ENCODE results near the gene AFAP1L2.
A peak's percentile ranks its signal among the peaks of the same experiment; 100 is the strongest.

Gene AFAP1L2

DNA sequence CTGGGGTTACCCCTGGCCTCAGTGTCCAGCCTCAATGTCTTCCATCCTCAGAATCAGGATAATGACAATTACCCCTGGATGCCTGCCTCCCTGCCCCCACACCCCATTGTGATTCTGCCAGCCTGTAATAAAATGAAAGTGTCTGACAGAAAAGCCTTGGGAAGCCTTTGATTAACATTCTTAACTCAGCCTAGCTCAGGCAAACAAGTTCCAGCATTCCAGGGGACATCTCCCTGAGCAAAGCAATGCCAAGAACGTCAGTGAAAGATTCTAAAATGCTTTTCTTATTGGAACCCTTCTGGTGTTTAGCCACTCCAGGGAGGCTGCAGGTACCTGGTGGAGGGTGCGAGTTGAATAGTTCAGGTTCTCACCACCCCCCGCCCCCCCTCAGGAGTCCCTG, 18.7 kb downstream of the AFAP1L2 start:
- TF ChIP-seq, protein P1, sequence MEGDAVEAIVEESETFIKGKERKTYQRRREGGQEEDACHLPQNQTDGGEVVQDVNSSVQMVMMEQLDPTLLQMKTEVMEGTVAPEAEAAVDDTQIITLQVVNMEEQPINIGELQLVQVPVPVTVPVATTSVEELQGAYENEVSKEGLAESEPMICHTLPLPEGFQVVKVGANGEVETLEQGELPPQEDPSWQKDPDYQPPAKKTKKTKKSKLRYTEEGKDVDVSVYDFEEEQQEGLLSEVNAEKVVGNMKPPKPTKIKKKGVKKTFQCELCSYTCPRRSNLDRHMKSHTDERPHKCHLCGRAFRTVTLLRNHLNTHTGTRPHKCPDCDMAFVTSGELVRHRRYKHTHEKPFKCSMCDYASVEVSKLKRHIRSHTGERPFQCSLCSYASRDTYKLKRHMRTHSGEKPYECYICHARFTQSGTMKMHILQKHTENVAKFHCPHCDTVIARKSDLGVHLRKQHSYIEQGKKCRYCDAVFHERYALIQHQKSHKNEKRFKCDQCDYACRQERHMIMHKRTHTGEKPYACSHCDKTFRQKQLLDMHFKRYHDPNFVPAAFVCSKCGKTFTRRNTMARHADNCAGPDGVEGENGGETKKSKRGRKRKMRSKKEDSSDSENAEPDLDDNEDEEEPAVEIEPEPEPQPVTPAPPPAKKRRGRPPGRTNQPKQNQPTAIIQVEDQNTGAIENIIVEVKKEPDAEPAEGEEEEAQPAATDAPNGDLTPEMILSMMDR (IDR thresholded peaks at IDR 0.05; ENCODE audit: unreplicated experiment in 3 of 3), result no peak
- Mint-ChIP-seq H3K4me1 (peaks cover 55% of the 10 kb centered on the region), H3K27me3 (ENCODE audit: low read depth) (peaks cover 4% of the 10 kb centered on the region), H3K27ac (peak overlapping the region; percentile 26 to 62 (median 57)), H3K4me3 (no peak overlapping the region), H3K9me3 (no peaks in the 10 kb centered on the region), H3K36me3 (ENCODE audit: low read depth) (peaks cover under 1% of the 10 kb centered on the region)

DNA sequence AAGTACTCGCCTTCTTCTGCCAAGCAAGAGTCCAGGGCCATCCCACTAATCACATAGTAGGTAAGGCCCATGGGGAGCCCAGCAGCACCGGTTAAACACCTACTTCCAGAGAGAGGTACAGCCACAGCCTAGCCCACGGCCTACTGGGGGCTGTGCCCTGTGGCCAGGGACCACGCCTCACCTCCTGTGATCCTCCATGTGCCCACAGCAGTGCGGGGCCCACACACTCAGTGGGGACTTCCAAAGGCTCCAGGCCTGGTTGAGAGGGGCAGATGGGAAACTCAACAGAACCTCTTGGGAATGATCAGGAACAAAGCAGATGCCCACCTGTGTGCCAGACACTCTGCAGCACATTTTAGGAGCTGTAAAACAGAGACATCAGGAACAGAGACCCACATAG, 19.7 kb downstream of the AFAP1L2 start:
- H3K36me3 Mint-ChIP-seq (ENCODE audit: low read depth), result peaks cover 4% of the 10 kb centered on the region
- TF ChIP-seq, protein P1 (IDR thresholded peaks at IDR 0.05; ENCODE audit: unreplicated experiment in 3 of 3), result no peak
- H3K27me3 Mint-ChIP-seq (ENCODE audit: low read depth), result peaks cover 4% of the 10 kb centered on the region
- H3K9me3 Mint-ChIP-seq, result no peaks in the 10 kb centered on the region
- H3K27ac Mint-ChIP-seq, result peak overlapping the region in 2 of 3 experiments; percentile 34 to 91
- H3K4me3 Mint-ChIP-seq, result no peak overlapping the region
- peaks cover 58% of the 10 kb centered on the region for H3K4me1 Mint-ChIP-seq

DNA sequence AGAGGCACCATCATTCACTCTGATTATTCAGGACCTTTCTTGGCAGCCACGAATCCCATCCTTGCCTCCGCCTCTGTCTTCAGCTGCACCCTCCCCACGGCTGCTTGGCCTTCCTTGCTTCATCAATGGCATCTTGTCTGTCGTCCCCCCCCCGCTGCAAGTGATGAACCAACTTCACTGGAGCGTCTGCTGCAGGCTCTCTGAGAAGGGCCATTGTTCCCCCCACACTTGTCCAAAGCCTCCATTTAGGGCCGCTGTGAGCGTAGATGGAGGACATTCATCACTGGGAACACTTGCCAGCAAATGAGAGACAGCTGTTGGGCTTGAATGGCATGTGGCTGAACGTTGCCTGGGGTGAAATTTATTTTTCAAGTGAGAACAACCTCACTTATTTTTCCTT, 20.1 kb downstream of the AFAP1L2 start:
- H3K4me3 Mint-ChIP-seq, result no peak overlapping the region
- peaks cover 4% of the 10 kb centered on the region for H3K36me3 Mint-ChIP-seq (ENCODE audit: low read depth)
- peaks cover 4% of the 10 kb centered on the region for H3K27me3 Mint-ChIP-seq (ENCODE audit: low read depth)
- H3K4me1 Mint-ChIP-seq, result peaks cover 61% of the 10 kb centered on the region
- no peaks in the 10 kb centered on the region for H3K9me3 Mint-ChIP-seq
- TF ChIP-seq, protein P1 (IDR thresholded peaks at IDR 0.05; ENCODE audit: unreplicated experiment in 3 of 3), result no peak
- H3K27ac Mint-ChIP-seq, result peak overlapping the region in 2 of 3 experiments; percentile 34 to 91

- no peak overlapping the region for H3K27ac Mint-ChIP-seq
- no peak overlapping the region for H3K4me3 Mint-ChIP-seq
- H3K4me1 Mint-ChIP-seq, result peaks cover 56% of the 10 kb centered on the region
- no peaks in the 10 kb centered on the region for H3K9me3 Mint-ChIP-seq
- H3K36me3 Mint-ChIP-seq (ENCODE audit: low read depth), result peaks cover 4% of the 10 kb centered on the region
- TF ChIP-seq, protein P1 (IDR thresholded peaks at IDR 0.05; ENCODE audit: unreplicated experiment in 3 of 3), result no peak
- H3K27me3 Mint-ChIP-seq (ENCODE audit: low read depth), result peaks cover 4% of the 10 kb centered on the region
Observed at GRCh38 chr10:114380797-114381196, 23.5 kb downstream of the AFAP1L2 start.

DNA sequence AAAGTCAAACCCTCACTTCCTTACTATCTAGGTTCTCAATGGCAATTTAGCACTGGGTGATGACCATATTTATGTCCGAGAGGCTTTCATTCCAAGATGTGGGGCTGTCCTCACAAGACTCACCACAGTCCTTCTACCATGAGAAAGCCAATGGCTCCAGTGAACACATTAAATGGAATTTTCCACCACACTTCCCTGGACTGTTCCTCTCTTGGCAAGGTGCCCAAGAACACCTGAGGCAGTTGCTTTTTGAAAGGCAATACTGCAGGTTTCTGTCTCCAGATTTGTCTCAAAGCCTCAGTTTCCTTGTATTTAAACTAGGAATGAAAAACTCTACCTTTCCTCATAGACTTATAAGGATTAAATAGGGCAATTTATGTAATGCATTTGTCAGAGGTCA, 24.2 kb downstream of the AFAP1L2 start:
- H3K36me3 Mint-ChIP-seq (ENCODE audit: low read depth), result peaks cover 4% of the 10 kb centered on the region
- H3K9me3 Mint-ChIP-seq, result no peaks in the 10 kb centered on the region
- peaks cover 4% of the 10 kb centered on the region for H3K27me3 Mint-ChIP-seq (ENCODE audit: low read depth)
- TF ChIP-seq, protein P1 (IDR thresholded peaks at IDR 0.05; ENCODE audit: unreplicated experiment in 3 of 3), result no peak
- H3K4me1 Mint-ChIP-seq, result peaks cover 62% of the 10 kb centered on the region
- peak overlapping the region in 2 of 3 experiments; percentile 65 to 78 for H3K27ac Mint-ChIP-seq
- peak overlapping the region in 1 of 3 experiments; percentile 32 for H3K4me3 Mint-ChIP-seq

DNA sequence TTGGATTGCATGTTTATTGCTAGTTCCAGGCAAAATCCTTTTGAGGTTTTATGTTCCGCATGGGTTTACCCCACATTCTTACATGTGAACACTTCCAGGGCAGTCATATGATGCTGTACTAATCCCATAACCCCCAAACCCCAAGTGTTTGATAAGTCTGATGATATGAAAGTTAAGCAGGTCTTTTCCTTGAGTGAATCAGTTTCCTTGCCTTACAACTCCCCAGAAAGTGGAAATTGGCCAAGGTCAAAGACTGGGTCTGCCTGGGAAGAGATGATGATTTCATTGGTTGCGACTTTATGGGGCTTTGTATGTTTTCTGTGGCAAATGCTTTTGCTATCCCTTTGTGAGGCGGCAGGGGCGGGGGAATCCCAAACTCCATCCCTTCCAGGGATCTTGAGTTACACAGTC, 24.7 kb downstream of the AFAP1L2 start:
- Mint-ChIP-seq H3K9me3 (no peaks in the 10 kb centered on the region), H3K4me1 (peaks cover 63% of the 10 kb centered on the region), H3K27ac (peak overlapping the region in 2 of 3 experiments; percentile 65 to 78), H3K27me3 (ENCODE audit: low read depth) (peaks cover 4% of the 10 kb centered on the region), H3K4me3 (peak overlapping the region in 1 of 3 experiments; percentile 32), H3K36me3 (ENCODE audit: low read depth) (peaks cover 4% of the 10 kb centered on the region)
- TF ChIP-seq, protein P1 (IDR thresholded peaks at IDR 0.05; ENCODE audit: unreplicated experiment in 3 of 3), result no peak

Measured in nephron (organoid).